Trophoblast cell (in vitro differentiated cells and primary cell): ENCODE results near the gene RPL18A.

ENCODE experiments used
- DNase-seq, 2 donors: peaks; one replicate each; pipeline ENCODE4 v3.0.0-alpha.2; 2016
- H2AFZ ChIP-seq: 2 replicates; pipeline ENCODE4 v1.6.1; 2013; ENCODE audit warnings: low read length, moderate library complexity, mild to moderate bottlenecking; ENCODE audit not compliant: insufficient read depth, poor library complexity
- H2AK5ac ChIP-seq: 2 replicates; pipeline ENCODE4 v1.6.1; 2013; ENCODE audit warnings: mild to moderate bottlenecking, low read length
- H2BK120ac ChIP-seq: 2 replicates; pipeline ENCODE4 v1.6.1; 2013; ENCODE audit warnings: low read length, mild to moderate bottlenecking, moderate library complexity; ENCODE audit not compliant: insufficient read depth, poor library complexity
- H2BK12ac ChIP-seq: 2 replicates; pipeline ENCODE4 v1.6.1; 2013; ENCODE audit warnings: mild to moderate bottlenecking, low read length, moderate library complexity
- H2BK5ac ChIP-seq: 2 replicates; pipeline ENCODE4 v1.6.1; 2013; ENCODE audit warnings: low read length, low read depth, moderate library complexity, mild to moderate bottlenecking; ENCODE audit not compliant: poor library complexity
- H3K14ac ChIP-seq: 2 replicates; pipeline ENCODE4 v1.6.1; 2013; ENCODE audit warnings: mild to moderate bottlenecking, low read length
- H3K18ac ChIP-seq: 2 replicates; pipeline ENCODE4 v1.6.1; 2013; ENCODE audit warnings: mild to moderate bottlenecking, low read length
- H3K23ac ChIP-seq: 2 replicates; pipeline ENCODE4 v1.6.1; 2013; ENCODE audit warnings: low read length
- H3K27ac ChIP-seq: 2 replicates; pipeline ENCODE4 v1.5.1; 2013; ENCODE audit warnings: low read depth, mild to moderate bottlenecking, inconsistent platforms, low read length, moderate library complexity
- H3K27me3 ChIP-seq: 2 replicates; pipeline ENCODE4 v1.6.1; 2013; ENCODE audit warnings: inconsistent platforms, mild to moderate bottlenecking, low read length, moderate library complexity; ENCODE audit not compliant: insufficient read depth
- H3K36me3 ChIP-seq, 2 experiments: 1 replicate in 1 of 2; 2 replicates in 1 of 2; pipeline ENCODE4 v1.6.1; 2013; ENCODE audit warnings: low read length in 2 of 2, mild to moderate bottlenecking in 2 of 2, moderate library complexity in 1 of 2; ENCODE audit not compliant: insufficient read depth in 2 of 2, control insufficient read depth in 1 of 2
- H3K4ac ChIP-seq: 2 replicates; pipeline ENCODE4 v1.6.1; 2013; ENCODE audit warnings: low read depth, mild to moderate bottlenecking, low read length, moderate library complexity
- H3K4me1 ChIP-seq, 2 experiments: 1 replicate in 1 of 2; 2 replicates in 1 of 2; pipeline ENCODE4 v1.6.1; 2013; ENCODE audit warnings: low read length in 2 of 2, mild to moderate bottlenecking in 2 of 2, moderate library complexity in 1 of 2; ENCODE audit not compliant: insufficient read depth in 2 of 2, control insufficient read depth in 1 of 2
- H3K4me2 ChIP-seq: 2 replicates; pipeline ENCODE4 v1.6.1; 2013; ENCODE audit warnings: inconsistent platforms, mild to moderate bottlenecking, low read length, moderate library complexity
- H3K4me3 ChIP-seq: 2 replicates; pipeline ENCODE4 v1.5.1; 2013; ENCODE audit warnings: mild to moderate bottlenecking, low read depth, low read length, inconsistent platforms
- H3K79me1 ChIP-seq: one replicate; pipeline ENCODE4 v1.6.1; 2013; ENCODE audit warnings: low read length
- H3K79me2 ChIP-seq: 2 replicates; pipeline ENCODE4 v1.6.1; 2013; ENCODE audit warnings: low read length, mild to moderate bottlenecking; ENCODE audit not compliant: control insufficient read depth, insufficient read depth, poor library complexity
- H3K9ac ChIP-seq: 2 replicates; pipeline ENCODE4 v1.6.1; 2013; ENCODE audit warnings: mild to moderate bottlenecking, low read length
- H3K9me3 ChIP-seq: 2 replicates; pipeline ENCODE4 v1.6.1; 2013; ENCODE audit warnings: low read depth, mild to moderate bottlenecking, control low read depth, inconsistent platforms, low read length; ENCODE audit not compliant: insufficient read depth
- H4K12ac ChIP-seq: 2 replicates; pipeline ENCODE4 v1.6.1; 2013; ENCODE audit warnings: low read depth, mild to moderate bottlenecking, low read length, moderate library complexity
- H4K8ac ChIP-seq: 2 replicates; pipeline ENCODE4 v1.6.1; 2013; ENCODE audit warnings: low read depth, mild to moderate bottlenecking, low read length, moderate library complexity
- H4K91ac ChIP-seq: one replicate; pipeline ENCODE4 v1.6.1; 2013; ENCODE audit warnings: low read depth, mild to moderate bottlenecking, low read length, moderate library complexity
- WGBS: extraction: QIAGEN DNeasy Blood & Tissue Kit; methylation state at CpG from one replicate; pipeline ENCODE4 v1.1.7; 2013; ENCODE audit warnings: missing lambda C conversion rate; ENCODE audit not compliant: insufficient read length, insufficient coverage; ENCODE audit errors: extremely low coverage; 5-methylcytosine and 5-hydroxymethylcytosine counted together

Gene RPL18A

GRCh38 chr19:17840019-17840418 is 19.7 kb upstream of the RPL18A start:
- Histone ChIP-seq H3K23ac (no peak overlapping the region), H3K9ac (no peak overlapping the region), H3K79me2 (no peaks in the 10 kb centered on the region), H2AK5ac (no peak overlapping the region), H4K12ac (no peak overlapping the region), H3K36me3 (no peaks in the 10 kb centered on the region), H3K4me3 (no peak overlapping the region), H3K4ac (no peak overlapping the region), H3K9me3 (peaks cover 14% of the 10 kb centered on the region), H2BK12ac (no peak overlapping the region), H4K91ac (no peak overlapping the region), H3K18ac (no peak overlapping the region), H3K27me3 (peaks cover 15% of the 10 kb centered on the region), H3K4me2 (no peak overlapping the region), H2BK5ac (no peak overlapping the region), H3K14ac (no peak overlapping the region), H3K27ac (no peak overlapping the region), H2AFZ (no peak overlapping the region), H3K4me1 (peaks cover 2 to 6% of the 10 kb centered on the region in 2 experiments), H4K8ac (no peak overlapping the region), H3K79me1 (no peaks in the 10 kb centered on the region), H2BK120ac (no peak overlapping the region)
- WGBS: no CpG with 5 or more reads among the region's 6 CpGs
- no peak for DNase-seq

GRCh38 chr19:17841371-17841809 is 18.3 kb upstream of the RPL18A start:
- Histone ChIP-seq H2AFZ (no peak overlapping the region), H3K79me2 (no peaks in the 10 kb centered on the region), H3K27me3 (peaks cover 15% of the 10 kb centered on the region), H3K36me3 (no peaks in the 10 kb centered on the region), H3K79me1 (no peaks in the 10 kb centered on the region), H2BK120ac (no peak overlapping the region), H2AK5ac (no peak overlapping the region), H4K12ac (no peak overlapping the region), H3K14ac (no peak overlapping the region), H2BK12ac (no peak overlapping the region), H3K4ac (no peak overlapping the region), H3K9ac (no peak overlapping the region), H2BK5ac (no peak overlapping the region), H3K4me3 (no peak overlapping the region), H3K4me2 (peak overlapping the region; percentile 30), H3K23ac (no peak overlapping the region), H4K8ac (no peak overlapping the region), H3K4me1 (peaks cover 2 to 6% of the 10 kb centered on the region in 2 experiments), H4K91ac (no peak overlapping the region), H3K18ac (no peak overlapping the region), H3K27ac (no peak overlapping the region), H3K9me3 (peaks cover 14% of the 10 kb centered on the region)
- peak in 1 of 2 donors; percentile 47 for DNase-seq
- WGBS: no CpG with 5 or more reads among the region's 30 CpGs

GRCh38 chr19:17841810-17842662 is 17.7 kb upstream of the RPL18A start:
- no peak overlapping the region for H2BK120ac ChIP-seq
- peaks cover 2 to 6% of the 10 kb centered on the region in 2 experiments for H3K4me1 ChIP-seq
- H3K14ac ChIP-seq: no peak overlapping the region
- H3K9me3 ChIP-seq: peaks cover 14% of the 10 kb centered on the region
- no peaks in the 10 kb centered on the region for H3K36me3 ChIP-seq
- peak; percentile 79 to 91 for DNase-seq
- no peak overlapping the region for H2AK5ac ChIP-seq
- H3K4ac ChIP-seq: no peak overlapping the region
- H4K8ac ChIP-seq: no peak overlapping the region
- no peak overlapping the region for H3K18ac ChIP-seq
- no peak overlapping the region for H3K23ac ChIP-seq
- WGBS: 100% methylated on average over 2 of the region's 56 CpGs
- no peak overlapping the region for H2BK12ac ChIP-seq
- peak overlapping the region; percentile 39 for H3K4me2 ChIP-seq
- no peaks in the 10 kb centered on the region for H3K79me2 ChIP-seq
- H3K27me3 ChIP-seq: peaks cover 15% of the 10 kb centered on the region
- H4K12ac ChIP-seq: no peak overlapping the region
- no peak overlapping the region for H2AFZ ChIP-seq
- no peak overlapping the region for H3K27ac ChIP-seq
- H3K79me1 ChIP-seq: no peaks in the 10 kb centered on the region
- H3K4me3 ChIP-seq: no peak overlapping the region
- no peak overlapping the region for H2BK5ac ChIP-seq
- no peak overlapping the region for H3K9ac ChIP-seq
- H4K91ac ChIP-seq: no peak overlapping the region

GRCh38 chr19:17842663-17843291 is 16.9 kb upstream of the RPL18A start:
- Histone ChIP-seq H3K4ac (no peak overlapping the region), H3K18ac (no peak overlapping the region), H3K14ac (no peak overlapping the region), H3K9me3 (peaks cover 14% of the 10 kb centered on the region), H2BK12ac (no peak overlapping the region), H2BK5ac (no peak overlapping the region), H2AK5ac (no peak overlapping the region), H4K8ac (no peak overlapping the region), H2AFZ (no peak overlapping the region), H3K9ac (no peak overlapping the region), H3K79me1 (no peaks in the 10 kb centered on the region), H3K27me3 (peaks cover 15% of the 10 kb centered on the region), H3K4me2 (no peak overlapping the region), H3K23ac (no peak overlapping the region), H3K4me1 (peaks cover 2 to 6% of the 10 kb centered on the region in 2 experiments), H3K4me3 (no peak overlapping the region), H4K12ac (no peak overlapping the region), H2BK120ac (no peak overlapping the region), H4K91ac (no peak overlapping the region), H3K79me2 (no peaks in the 10 kb centered on the region), H3K36me3 (no peaks in the 10 kb centered on the region), H3K27ac (no peak overlapping the region)
- WGBS: no CpG with 5 or more reads among the region's 20 CpGs
- DNase-seq: no peak
